Ammon's horn (tissue), 1 donor: ENCODE data around the gene CLIC1.

Experiments used
- DNase-seq: peaks from one replicate; pipeline ENCODE4 v3.0.0-alpha.2; 2016; ENCODE audit warnings: low spot score

Gene CLIC1

GRCh38 chr6:31701666-31702404 lies 34.5 kb downstream of the CLIC1 start:
- DNase-seq, result no peak

- no peak for DNase-seq
Observed at GRCh38 chr6:31700740-31701401, 35.5 kb downstream of the CLIC1 start.

GRCh38 chr6:31697555-31697954 lies 38.8 kb downstream of the CLIC1 start:
- no peak for DNase-seq

- no peak for DNase-seq
Observed at GRCh38 chr6:31693535-31693934, 42.8 kb downstream of the CLIC1 start.

- no peak for DNase-seq
Observed at GRCh38 chr6:31692886-31693285, 43.4 kb downstream of the CLIC1 start.

GRCh38 chr6:31692353-31692752 lies 44.0 kb downstream of the CLIC1 start:
- no peak for DNase-seq

- no peak for DNase-seq
Observed at GRCh38 chr6:31691564-31692108, 44.7 kb downstream of the CLIC1 start.

GRCh38 chr6:31691078-31691463 lies 45.3 kb downstream of the CLIC1 start:
- no peak for DNase-seq

- no peak for DNase-seq
Observed at GRCh38 chr6:31690231-31691077, 45.9 kb downstream of the CLIC1 start.

- no peak for DNase-seq
Observed at GRCh38 chr6:31689249-31690110, 46.9 kb downstream of the CLIC1 start.

- DNase-seq, result no peak
Observed at GRCh38 chr6:31687860-31688693, 48.3 kb downstream of the CLIC1 start.

- no peak for DNase-seq
Observed at GRCh38 chr6:31687321-31687720, 49.0 kb downstream of the CLIC1 start.

GRCh38 chr6:31686483-31686882 lies 49.8 kb downstream of the CLIC1 start:
- DNase-seq, result no peak

- no peak for DNase-seq
Observed at GRCh38 chr6:31683591-31683990, 52.7 kb downstream of the CLIC1 start.

- peak; percentile 32 for DNase-seq
Observed at GRCh38 chr6:31681135-31681671, 55.1 kb downstream of the CLIC1 start.
